A673 (cell line): ENCODE data around the gene HDGF.

ENCODE experiments used
- CTCF ChIP-seq: fragments of 300-800, 200-600 bp; sonication (generic); conservative IDR thresholded peaks from 2 replicates; pipeline ENCODE4 v1.5.1; 2017; ENCODE audit warnings: low read depth, mild to moderate bottlenecking, antibody characterized with exemption, low read length, moderate library complexity, mixed read lengths
- EZH2 ChIP-seq: fragments of 200-600 bp; sonication (generic); IDR thresholded peaks from 2 replicates; pipeline ENCODE4 v1.6.1; 2017; ENCODE audit warnings: borderline replicate concordance, low read depth, mild to moderate bottlenecking, mixed read lengths, antibody characterized with exemption, low read length; ENCODE audit not compliant: poor library complexity, severe bottlenecking

- no peak for TF ChIP-seq CTCF
- no peak for TF ChIP-seq EZH2
Measured at GRCh38 chr1:156704930-156705320, 46.5 kb downstream of the HDGF start.
